HG02885 (cell line): Measurements from ENCODE around the gene HMGN1.
"Not testable (repeated sequence)": the region's sequence is repeated elsewhere in the genome, so short reads cannot be mapped to it uniquely, and the experiment has no call there.

ENCODE experiments used
- ATAC-seq: cut with Tn5 transposase; IDR thresholded peaks from one replicate; pipeline ENCODE4 v1.9.1; 2021; ENCODE audit warnings: mild to moderate bottlenecking; ENCODE audit not compliant: unreplicated experiment, poor library complexity

Gene HMGN1

DNA sequence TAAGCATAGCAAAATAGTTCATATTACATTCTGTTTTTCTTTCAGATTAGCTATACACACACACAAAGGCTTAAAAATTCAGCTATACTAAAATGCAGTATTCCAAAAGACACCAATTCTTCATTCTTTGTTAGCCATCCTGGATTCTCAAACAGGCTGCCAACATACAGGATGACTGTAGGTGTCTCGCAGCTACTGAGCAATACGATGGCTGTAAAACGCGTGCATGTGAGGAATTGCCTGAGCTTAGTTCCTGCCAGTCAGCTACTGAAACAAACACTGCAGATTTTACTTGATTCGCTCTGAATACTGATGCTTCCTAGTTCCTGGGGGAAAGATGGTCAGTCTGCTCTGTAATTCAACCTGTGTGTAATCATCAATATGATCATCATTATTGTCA lies 24.7 kb upstream of the HMGN1 start:
- peak; percentile 81 for ATAC-seq

DNA sequence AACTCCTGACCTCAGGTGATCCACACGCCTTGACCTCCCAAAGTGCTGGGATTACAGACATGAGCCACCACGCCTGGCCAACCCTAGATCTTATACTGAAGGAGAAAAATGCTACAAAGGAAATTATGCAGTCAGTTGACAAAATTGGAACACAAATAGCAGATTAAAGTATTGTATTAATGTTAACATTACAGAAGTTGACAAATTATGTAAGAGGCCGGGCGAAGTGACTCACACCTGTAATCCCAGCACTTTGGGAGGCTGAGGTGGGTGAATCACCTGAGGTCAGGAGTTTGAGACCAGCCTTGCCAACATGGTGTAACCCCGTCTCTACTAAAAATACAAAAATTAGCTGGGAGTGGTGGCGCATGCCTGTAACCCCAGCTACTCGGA lies 21.0 kb upstream of the HMGN1 start:
- not testable (repeated sequence) for ATAC-seq

DNA sequence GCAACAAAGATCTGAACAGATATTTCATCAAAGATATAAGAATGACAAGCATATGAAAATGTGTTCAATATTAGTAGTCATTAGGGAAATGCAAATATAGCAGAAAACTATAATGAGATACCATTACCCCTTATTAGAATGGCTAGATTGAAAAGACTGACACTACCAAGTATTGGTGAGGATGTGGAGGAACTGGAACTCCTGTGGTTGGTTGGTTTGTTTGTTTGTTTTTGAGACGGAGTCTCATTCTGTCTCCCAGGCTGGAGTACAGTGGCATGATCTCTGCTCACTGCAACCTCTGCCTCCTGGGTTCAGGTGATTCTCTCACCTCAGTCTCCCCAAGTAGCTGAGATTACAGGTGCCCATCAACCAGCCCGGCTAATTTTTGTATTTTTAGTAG lies 18.9 kb upstream of the HMGN1 start:
- no peak for ATAC-seq

GRCh38 chr21:39366563-39366962 lies 17.7 kb upstream of the HMGN1 start:
- no peak for ATAC-seq

DNA sequence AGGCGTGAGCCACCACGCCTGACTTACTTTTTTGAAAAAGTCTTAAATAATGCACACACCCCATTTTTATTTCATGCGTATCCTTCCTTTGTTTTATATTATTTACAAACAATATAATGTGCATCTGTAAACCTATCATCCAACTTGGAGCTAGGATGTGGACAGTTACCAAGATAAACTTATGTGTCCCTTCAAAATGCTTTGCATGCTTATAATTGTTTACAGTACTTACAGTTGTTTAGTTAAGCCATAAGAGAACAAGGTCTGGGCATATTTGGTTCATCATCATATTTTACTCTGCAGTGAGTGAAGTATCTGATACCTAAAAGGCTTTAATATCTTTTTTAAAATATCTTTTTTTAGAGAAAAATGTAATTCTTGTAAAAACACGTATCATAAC lies 16.1 kb upstream of the HMGN1 start:
- no peak for ATAC-seq

- ATAC-seq, result no peak
These were observed 15.0 kb upstream of the HMGN1 start for GRCh38 chr21:39363607-39364555.

DNA sequence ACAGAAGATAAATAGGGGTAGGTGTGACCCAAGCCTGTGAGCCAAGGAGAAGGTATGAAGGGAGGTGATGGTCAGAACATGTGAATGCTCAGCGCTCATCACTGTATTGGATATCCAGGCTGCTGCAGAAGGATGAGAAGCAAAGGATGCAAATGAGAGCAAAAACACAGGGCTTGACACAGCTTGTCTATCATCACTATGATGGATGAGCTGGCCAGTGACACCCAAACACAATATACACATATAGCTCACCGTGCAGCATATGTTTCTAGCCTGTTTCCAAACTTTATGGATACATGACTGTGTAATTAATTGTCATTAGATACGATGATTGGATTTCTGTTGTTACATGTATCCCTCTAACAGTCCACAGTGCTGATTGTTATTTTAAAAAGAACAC lies 13.8 kb upstream of the HMGN1 start:
- ATAC-seq, result no peak

- ATAC-seq, result no peak
These were observed 10.5 kb upstream of the HMGN1 start for GRCh38 chr21:39359382-39359781.

DNA sequence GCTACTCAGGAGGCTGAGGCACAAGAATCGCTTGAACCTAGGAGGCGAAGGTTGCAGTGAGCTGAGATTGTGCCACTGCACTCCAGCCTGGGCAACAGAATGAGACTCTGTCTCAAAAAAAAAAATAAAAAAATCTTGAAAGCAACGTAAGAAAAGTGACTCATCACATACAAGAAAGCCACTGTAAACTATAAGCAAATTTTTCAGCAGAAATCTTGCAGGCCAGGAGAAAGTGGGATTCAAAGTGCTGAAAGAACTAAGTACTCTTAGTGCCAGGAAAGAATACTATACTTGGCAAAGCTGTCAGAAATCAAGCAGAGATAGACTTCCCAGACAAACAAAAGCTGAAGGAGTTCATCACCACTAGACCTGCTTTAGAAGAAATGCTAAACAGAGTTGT lies 4.4 kb upstream of the HMGN1 start:
- ATAC-seq, result no peak

GRCh38 chr21:39350094-39351005 lies 1.5 kb upstream of the HMGN1 start:
- no peak for ATAC-seq

- ATAC-seq, result peak; percentile 89
These were observed 564 bp upstream of the HMGN1 start for GRCh38 chr21:39349211-39350093.

- ATAC-seq, result no peak
These were observed 891 bp downstream of the HMGN1 start for GRCh38 chr21:39348040-39348354.

DNA sequence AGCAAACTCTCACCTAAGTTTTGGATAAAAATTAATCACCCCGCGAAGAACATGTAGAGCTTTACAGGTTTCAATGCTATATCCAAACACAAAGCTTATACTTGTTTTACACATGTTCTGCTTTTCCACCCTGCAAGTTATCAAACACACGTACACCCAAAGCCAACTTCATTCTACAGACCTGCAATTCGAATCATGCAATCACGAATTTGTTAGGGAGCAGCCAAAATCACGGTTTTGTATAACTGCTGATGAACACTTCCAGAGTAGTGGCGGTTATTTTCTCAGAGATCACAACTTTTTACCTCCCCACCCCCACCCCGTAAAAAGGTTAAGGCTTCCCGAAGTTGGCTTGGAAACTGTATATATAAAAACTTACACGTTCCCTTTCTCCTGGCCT lies 1.4 kb downstream of the HMGN1 start:
- no peak for ATAC-seq

DNA sequence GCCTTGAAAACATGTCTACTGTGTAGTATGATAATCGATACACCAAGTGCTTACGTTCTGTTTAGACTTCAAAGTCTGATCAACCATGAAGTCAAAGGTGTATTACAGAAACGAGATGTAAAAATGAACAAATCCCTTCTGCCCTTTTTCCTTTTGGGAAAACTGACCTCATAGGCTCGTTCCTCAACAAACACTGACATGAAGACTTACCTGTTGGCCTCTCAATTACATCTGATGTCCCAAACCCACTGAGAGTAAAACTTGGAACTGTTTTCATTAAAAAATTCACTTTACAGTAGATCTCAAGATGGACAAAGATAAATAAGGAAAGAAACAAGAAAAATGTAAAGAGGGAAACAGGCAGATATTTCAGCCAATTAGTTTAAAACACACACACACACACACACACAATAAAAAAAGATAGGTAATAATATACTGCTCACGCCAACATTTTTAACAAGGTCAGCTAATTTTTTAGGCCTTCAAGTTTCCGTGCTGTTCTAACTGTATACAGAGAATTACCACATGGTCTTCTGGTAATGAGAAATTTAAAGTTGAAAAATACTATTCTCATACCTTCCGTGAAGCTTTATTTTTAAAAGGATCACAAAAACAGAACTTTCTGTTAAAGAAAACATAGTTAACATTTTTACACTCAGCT lies 2.1 kb downstream of the HMGN1 start:
- ATAC-seq, result no peak

GRCh38 chr21:39346206-39346605 lies 2.7 kb downstream of the HMGN1 start:
- ATAC-seq, result no peak

DNA sequence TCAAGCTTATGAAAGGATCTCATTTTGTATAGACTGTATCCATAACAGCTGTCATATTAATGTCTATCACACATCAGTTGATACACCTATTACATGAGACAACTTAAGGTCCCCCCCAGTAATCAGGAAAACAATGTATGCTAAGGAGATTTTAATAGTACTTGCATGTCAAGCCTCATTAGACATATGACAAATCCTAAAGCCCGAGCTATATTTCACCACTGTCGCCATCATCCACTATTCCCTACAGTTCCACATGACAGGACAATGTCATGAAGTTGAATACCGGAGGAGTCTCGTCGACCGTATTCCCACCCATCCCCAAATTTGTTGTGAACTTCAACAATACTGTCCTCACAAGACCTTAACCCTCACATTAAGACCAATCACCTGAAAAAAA lies 3.4 kb downstream of the HMGN1 start:
- ATAC-seq, result no peak

DNA sequence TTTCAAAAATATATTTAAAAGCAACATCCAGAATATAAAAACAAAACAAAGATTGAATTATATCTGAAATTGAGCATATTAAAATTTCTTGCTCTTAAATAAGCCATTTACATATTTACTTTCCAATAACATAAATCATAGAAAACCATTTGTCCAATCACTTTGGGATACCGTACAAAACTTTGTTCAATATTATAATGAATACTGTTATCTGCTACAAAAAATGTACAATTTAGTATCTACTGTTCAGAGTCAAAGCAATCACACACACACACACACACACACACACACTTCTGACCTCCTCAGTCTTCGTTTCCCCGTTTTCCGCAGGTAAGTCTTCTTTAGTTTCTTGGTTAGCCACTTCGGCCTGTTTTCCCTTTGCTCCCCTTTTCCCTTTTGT lies 4.0 kb downstream of the HMGN1 start:
- ATAC-seq, result no peak

DNA sequence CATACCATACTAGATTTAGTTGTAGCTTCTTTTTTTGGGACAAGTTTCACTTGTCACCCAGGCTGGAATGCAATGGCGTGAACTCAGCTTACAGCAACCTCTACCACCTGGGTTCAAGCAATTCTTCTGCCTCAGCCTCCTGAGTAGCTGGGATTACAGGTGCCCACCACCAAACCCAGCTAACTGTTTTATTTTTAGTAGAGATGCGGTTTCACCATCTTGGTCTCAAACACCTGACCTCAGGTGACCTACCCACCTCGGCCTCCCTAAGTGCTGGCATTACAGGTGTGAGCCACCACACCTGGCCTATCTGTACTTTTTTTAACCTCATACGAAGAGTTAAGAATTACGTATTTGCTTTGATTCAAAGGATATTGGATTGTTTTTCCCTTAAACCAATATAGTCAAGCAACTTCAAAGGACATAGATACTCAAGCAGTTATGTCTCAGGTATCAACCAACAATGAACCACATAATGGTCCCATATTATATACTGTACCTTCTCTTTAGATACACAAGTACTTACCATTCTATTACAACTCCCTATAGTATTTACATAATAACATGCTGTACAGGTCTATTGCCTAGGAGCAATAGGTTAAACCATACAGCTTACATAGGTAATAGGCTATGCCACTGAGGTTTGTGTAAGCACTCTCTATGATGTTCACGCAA lies 7.5 kb downstream of the HMGN1 start:
- no peak for ATAC-seq

GRCh38 chr21:39340687-39341086 lies 8.2 kb downstream of the HMGN1 start:
- ATAC-seq, result no peak
